Measurements from ENCODE around the gene GNAZ. TPM values are rescaled to one million over a fixed set of nuclear protein-coding genes. Genes with fewer than 3 reads are reported as not detected.

Gene GNAZ
- total RNA-seq, 2 experiments from 2014 or later = 0.12 TPM; not detected in 1

DNA sequence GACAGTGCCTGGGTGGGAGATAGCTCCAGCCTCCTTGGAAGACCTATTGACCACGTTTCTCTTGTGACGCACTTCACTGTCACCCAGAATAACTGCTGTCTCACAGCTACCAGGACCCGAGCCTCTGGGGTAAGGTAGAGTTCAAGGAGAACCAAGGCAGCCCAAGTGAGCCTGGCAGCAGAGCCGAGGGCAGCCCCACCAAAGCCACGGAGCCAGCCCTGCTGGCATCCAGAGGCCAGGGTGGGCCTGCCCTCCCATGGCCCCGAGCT is 38.7 kb downstream of the GNAZ start:
- CTCF ChIA-PET = interaction anchor here (1.7 to 1.9 kb wide), 2 partner anchors 10 to 19 kb away, joined by 5 read pairs; no protein-coding TSS in a partner anchor

DNA sequence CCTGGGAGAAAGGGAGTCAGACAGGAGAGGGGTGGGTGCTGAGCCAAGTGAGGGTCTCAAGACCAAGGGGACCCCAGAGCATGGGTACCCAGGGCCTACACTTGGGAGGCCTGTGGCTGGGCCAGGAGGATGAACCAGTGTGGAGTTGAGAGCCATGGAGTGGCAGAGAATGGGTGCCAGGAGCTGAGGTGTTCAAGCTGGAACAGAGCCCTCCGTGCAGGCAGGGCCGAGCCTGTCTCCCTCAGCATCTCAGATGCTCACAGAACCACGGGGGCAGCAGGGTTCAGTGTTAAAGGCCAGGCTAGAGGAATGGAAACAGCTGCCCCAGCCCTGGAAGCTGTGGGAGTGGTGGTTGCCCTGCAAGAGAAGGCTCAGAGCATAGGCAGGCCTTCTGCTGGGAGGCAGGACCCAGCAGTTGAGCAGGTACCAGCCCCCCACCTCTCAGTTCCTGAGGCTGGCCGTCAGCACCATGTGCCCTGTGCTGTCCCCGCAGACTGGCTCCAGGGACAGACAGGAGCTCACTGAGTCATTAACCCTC is 39.2 kb downstream of the GNAZ start:
- CTCF ChIA-PET = interaction anchor here (1.7 to 1.9 kb wide), 2 partner anchors 10 to 19 kb away, joined by 5 read pairs; no protein-coding TSS in a partner anchor
- Mint-ChIP-seq H3K27me3 (no peaks in the 10 kb centered on the region), H3K4me1 (no peaks in the 10 kb centered on the region), H3K36me3 (no peaks in the 10 kb centered on the region), H3K27ac (no peak overlapping the region), H3K4me3 (no peak overlapping the region), H3K9me3 (ENCODE audit: low read depth) (no peaks in the 10 kb centered on the region)
- no peak for ATAC-seq
- DNase-seq = no peak

More for the DNA sequence above, 38.7 kb downstream of the GNAZ start:
- no peaks in the 10 kb centered on the region for H3K36me3 Mint-ChIP-seq
- ATAC-seq (no peak), DNase-seq (no peak)
- H3K27ac Mint-ChIP-seq = no peak overlapping the region
- H3K9me3 Mint-ChIP-seq (ENCODE audit: low read depth) = no peaks in the 10 kb centered on the region
- no peaks in the 10 kb centered on the region for H3K27me3 Mint-ChIP-seq
- H3K4me1 Mint-ChIP-seq = no peaks in the 10 kb centered on the region
- H3K4me3 Mint-ChIP-seq = no peak overlapping the region

DNA sequence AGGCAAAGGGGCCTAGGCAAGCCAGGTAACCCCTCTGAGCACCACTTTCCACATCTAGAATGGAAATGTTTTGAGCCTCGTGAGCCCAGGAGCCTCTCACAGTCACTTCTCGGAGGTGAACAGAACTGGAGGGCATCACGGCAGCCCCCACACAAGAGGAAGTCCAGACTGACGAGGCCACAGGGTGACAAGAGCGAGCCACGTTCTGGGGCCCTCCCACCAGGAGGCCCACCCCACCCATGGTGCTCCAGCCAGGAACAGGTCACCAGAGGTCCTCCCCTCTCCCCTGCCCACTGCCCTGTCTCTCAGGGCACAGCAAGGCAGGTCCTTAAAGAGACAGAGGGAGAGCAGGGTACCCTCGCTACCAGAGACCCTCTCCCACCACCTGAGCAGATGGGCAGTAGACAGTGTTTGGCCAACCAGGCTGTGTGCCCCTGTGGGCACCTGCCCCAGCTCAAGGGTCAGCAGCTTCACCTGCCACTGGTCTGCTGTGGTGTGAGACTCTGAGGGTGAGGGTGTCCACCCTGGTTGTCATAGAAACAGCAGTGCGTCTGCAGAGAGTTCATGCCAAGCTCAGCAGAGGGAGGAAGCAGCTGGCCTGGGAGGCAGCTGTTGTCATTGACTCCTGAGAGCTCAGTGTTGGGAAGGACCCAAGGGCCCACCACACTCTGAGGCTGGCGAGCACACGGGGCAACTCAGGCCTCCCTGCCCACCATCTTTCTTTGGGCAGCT is 40.0 kb downstream of the GNAZ start:
- Mint-ChIP-seq H3K27ac (no peak overlapping the region), H3K27me3 (no peaks in the 10 kb centered on the region), H3K4me1 (no peaks in the 10 kb centered on the region), H3K36me3 (no peaks in the 10 kb centered on the region), H3K9me3 (ENCODE audit: low read depth) (no peaks in the 10 kb centered on the region), H3K4me3 (no peak overlapping the region)
- no peak for ATAC-seq
- DNase-seq = no peak
- CTCF ChIA-PET = no interaction called here

DNA sequence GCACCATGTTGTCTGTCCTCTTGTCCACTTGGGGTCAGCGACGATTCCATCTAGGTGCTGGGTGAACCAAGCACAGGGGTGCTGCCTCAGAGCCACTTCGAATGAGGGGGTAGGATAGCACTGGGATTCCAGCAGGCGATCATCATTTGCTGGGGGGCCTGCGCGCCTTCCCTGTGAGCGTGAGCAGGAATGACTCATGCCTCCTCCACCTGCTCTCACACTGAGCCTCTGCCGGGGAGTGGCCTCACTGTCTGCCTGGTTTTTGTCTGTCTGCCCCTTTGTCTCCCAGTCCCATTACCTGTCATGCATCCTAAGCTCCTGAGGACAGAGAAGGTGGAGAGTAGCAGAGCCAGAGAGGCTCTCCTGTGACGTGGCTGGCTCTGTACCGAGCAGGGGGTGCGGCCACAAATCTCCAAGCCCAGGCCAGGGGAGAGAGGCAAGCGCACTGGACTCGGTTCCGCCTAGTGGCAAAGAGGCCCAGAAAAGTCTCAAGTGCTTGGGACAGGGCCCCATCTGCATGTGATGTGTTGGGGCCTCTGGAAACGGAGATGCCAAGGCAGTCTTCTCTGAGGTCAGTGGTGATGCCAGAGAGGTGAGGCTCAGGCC is 40.7 kb downstream of the GNAZ start:
- no peak for ATAC-seq
- Mint-ChIP-seq H3K27me3 (no peaks in the 10 kb centered on the region), H3K4me3 (no peak overlapping the region), H3K4me1 (no peaks in the 10 kb centered on the region), H3K27ac (no peak overlapping the region), H3K36me3 (no peaks in the 10 kb centered on the region), H3K9me3 (ENCODE audit: low read depth) (no peaks in the 10 kb centered on the region)
- CTCF ChIA-PET = no interaction called here
- DNase-seq = no peak

DNA sequence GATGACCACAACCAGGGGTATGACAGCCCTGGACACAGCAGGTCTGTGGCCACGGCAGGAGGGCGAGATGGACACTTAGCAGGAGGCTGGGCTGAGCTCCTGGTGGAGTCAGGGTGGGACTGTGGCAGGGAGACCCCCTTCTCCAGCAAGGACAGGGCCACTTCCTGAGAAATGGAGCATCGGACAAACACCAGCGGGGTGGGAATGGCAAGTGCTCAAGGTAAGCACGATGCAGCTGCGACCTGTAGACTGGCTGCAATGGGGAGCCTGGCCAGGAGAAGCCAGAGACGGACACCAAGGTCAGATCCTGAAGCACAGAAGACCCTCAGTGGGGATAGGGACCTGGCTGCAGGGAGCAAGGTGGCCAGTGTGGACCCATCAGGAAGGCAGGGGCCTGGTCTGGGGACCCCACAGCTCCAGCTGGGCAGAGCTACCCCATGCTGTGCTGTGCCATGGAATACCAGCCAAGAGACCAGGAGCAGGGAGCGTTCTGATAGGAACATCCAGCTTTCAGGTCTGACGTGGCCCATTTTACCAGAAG is 42.2 kb downstream of the GNAZ start:
- Mint-ChIP-seq H3K4me1 (no peaks in the 10 kb centered on the region), H3K9me3 (ENCODE audit: low read depth) (no peaks in the 10 kb centered on the region), H3K27me3 (no peaks in the 10 kb centered on the region), H3K27ac (no peak overlapping the region), H3K4me3 (no peak overlapping the region), H3K36me3 (no peaks in the 10 kb centered on the region)
- DNase-seq (no peak), ATAC-seq (no peak)
- CTCF ChIA-PET = interaction anchor here (2.4 kb wide), 1 partner anchor 15 kb away, joined by 8 read pairs; no protein-coding TSS in a partner anchor

DNA sequence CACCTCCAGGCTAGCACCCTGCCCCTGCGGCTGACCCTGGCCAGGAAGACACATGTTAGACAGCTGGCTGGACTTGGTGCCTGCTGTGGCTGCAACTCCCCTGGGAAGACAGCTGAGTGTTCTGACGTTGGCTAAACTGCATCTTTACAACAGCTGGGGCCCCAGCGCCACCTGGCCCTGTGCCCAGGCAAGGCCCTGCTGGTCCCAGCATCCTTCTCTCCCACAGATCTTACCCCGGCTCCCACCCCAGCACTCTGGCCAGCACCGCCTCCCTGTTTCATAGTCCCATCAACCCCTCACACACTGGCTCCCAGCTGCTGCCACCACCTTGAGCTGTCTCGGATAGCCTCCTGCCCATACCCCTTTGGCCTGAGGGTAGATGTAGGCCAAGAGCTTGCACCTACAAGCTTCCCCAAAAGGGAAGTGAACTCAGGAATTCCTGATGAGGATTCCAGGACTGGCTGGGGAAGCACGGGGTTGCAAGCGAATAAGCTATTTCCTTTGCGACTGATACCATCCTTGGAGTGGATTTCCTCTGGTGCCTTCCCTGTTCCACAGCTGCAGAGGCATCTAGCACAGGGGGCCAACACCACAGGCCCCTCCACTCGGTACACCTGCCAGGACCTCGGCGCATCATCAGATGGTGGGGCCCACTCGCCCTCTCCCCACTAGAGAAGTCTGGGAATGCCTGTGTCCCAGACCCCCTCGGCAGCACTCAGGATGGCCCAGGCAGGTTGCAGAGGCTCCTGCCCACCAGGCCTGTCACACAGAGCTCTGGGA is 42.9 kb downstream of the GNAZ start:
- Mint-ChIP-seq H3K27me3 (no peaks in the 10 kb centered on the region), H3K4me1 (no peaks in the 10 kb centered on the region), H3K9me3 (ENCODE audit: low read depth) (no peaks in the 10 kb centered on the region), H3K4me3 (no peak overlapping the region), H3K36me3 (no peaks in the 10 kb centered on the region), H3K27ac (no peak overlapping the region)
- DNase-seq = no peak
- ATAC-seq = no peak
- CTCF ChIA-PET = interaction anchor here (2.4 kb wide), 1 partner anchor 14 kb away, joined by 8 read pairs; no protein-coding TSS in a partner anchor

DNA sequence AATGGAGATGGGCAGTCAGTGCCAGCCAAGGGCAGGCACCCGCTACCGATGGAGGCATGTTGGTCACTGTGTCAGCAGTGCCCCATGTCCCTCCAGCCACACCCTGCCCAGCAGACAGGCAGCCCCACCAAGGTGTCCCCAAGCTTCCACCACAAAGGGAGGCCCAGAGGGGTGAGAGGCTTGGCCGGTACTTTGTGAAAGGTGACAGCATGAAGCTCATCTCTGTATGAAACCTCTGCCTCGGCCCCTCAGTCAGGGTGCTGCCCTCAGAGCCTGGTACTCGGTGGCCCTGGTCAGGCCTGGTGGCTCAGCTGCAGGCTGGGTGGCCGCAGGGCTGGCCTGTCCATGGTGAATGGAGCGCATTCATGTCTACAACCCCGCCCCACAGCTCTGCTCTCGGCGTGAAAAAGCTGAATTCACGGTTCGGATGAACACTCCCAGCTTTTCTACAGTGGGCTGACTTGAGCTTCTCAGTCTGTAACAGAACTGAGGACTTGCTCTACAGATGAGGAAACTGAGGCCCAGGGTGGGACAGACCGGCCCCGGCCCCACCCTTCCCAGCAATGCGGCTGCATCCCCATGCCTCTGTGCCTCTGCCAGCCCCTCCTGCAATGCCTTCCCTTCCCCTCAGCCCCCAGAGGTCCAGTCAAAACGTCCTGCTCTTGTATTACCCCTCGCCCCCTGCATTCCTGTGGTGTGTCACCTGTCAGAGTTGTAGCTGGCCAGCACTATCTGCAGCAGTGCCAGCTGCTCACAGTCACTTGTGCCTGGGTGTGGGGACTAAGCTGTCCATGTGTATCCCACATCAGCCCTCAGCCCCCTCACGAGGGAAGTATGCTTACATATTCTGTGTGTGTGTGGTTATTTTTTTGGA is 43.8 kb downstream of the GNAZ start:
- Mint-ChIP-seq H3K36me3 (no peaks in the 10 kb centered on the region), H3K9me3 (ENCODE audit: low read depth) (no peaks in the 10 kb centered on the region), H3K4me3 (no peak overlapping the region), H3K4me1 (no peaks in the 10 kb centered on the region), H3K27ac (no peak overlapping the region), H3K27me3 (no peaks in the 10 kb centered on the region)
- CTCF ChIA-PET = interaction anchor here (2.4 kb wide), 1 partner anchor 13 kb away, joined by 8 read pairs; no protein-coding TSS in a partner anchor
- ATAC-seq (no peak), DNase-seq (no peak)

DNA sequence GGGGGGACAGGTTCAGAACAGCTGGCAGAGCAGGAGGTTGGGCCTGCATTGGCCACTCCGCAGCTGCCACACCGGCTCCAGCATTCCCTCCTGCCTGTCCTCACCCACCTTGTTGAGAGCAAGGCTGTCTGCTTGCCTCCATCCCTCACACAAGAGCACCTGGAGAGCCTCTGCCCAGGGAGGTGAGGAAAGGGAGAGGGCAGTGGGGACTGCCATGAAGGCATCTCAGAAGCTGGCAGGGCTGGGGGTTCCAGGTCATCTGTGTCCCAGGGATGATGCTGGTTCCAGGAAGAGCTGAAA is 44.4 kb downstream of the GNAZ start:
- ATAC-seq = no peak
- CTCF ChIA-PET = interaction anchor here (2.4 kb wide), 1 partner anchor 13 kb away, joined by 8 read pairs; no protein-coding TSS in a partner anchor
- H3K4me1 Mint-ChIP-seq = peaks cover 6% of the 10 kb centered on the region
- DNase-seq = no peak
- no peaks in the 10 kb centered on the region for H3K36me3 Mint-ChIP-seq
- no peaks in the 10 kb centered on the region for H3K27me3 Mint-ChIP-seq
- no peak overlapping the region for H3K4me3 Mint-ChIP-seq
- no peaks in the 10 kb centered on the region for H3K9me3 Mint-ChIP-seq (ENCODE audit: low read depth)
- no peak overlapping the region for H3K27ac Mint-ChIP-seq

DNA sequence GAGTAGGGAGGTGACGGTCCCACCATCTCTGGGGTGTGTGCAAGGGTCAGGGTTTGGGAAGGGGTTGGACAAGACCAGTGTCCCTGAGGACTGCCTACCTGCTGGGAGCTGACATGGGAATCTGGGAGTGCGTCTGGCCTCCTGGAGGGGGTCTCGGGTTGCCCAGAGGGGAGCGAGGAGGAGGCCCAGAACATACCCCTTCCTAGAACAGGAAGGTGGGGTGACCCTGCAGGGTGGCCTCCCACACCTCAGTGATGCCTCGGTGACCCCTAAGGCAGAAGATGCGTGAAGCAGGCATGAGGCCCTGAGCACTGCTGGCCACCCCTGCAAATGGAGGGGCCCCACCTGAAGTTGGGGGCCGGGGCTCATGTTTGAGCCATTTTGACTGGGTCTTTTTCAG is 45.0 kb downstream of the GNAZ start:
- no peak overlapping the region for H3K4me3 Mint-ChIP-seq
- no peak for ATAC-seq
- CTCF ChIA-PET = no interaction called here
- H3K27me3 Mint-ChIP-seq = no peaks in the 10 kb centered on the region
- no peak for DNase-seq
- no peak overlapping the region for H3K27ac Mint-ChIP-seq
- H3K9me3 Mint-ChIP-seq (ENCODE audit: low read depth) = no peaks in the 10 kb centered on the region
- H3K36me3 Mint-ChIP-seq = no peaks in the 10 kb centered on the region
- H3K4me1 Mint-ChIP-seq = peaks cover 9% of the 10 kb centered on the region

DNA sequence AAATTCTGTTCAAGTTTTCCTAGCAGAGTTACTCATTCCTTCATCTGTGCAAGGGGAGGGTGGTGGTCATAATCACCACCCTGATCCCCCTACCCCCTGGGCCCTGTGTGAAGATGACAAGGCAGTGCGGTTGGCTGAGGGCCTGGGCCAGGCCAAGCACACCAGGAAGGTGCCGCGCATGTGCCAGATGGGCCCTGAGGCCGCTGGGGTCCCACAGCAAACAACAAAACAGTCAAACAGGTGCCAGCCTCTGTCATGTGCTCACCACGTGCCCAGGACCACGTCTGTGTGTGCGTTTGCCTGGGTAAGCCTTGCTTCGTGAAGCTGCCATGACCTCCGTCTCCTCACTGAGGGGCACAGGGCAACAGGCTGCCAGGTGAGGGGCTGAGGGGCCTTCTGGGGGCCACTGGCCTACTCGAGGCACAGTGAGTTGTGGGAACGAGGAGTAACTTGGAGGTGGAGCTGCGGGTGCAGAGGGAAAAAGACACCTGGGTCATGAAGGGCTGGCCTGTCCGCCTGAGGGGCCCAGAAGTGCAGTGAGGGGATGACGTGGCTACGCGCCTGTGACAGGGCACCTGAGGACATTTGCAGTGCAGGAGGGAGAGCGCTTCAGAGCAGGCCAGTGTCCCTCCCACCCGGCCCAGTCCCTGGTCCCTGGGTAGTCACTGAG is 45.6 kb downstream of the GNAZ start:
- H3K4me1 Mint-ChIP-seq = peaks cover 9% of the 10 kb centered on the region
- H3K4me3 Mint-ChIP-seq = no peak overlapping the region
- H3K36me3 Mint-ChIP-seq = no peaks in the 10 kb centered on the region

DNA sequence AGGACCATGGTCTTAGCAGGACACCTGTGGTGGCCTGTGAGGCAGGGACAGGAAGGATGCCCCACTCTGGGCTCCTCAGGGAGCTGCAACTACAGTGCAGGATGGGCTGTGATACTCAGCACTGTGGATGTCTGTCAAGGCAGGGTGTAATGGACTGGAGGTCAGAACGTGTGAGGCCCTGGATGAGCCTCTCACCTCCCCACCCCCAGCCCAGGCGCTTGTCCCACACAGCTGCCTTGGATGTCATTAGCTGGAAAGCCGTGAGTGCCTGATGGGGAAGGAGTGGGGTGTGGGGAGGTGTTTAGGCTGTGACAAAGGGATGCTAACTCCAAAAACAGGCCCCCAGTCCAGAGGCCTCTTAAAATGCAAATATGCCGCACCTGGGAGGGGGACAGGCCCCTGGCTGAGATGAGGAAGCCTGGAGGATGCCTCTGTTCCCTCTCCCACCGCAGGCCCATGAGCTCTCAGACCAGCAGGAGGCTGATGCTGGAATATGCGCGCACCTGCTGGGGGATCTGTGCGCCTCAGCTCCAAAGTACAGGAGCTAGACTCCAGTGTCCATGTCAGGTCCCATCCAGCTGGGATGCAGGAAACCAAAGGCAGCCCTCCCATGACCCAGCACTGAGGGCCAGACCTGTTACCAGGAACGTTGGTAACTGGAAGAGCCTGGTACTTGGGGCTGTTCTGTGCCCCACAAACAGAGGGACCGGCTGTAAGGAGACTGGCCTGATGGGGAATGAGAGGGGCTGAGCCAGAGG is 46.4 kb downstream of the GNAZ start:
- no peak for DNase-seq
- Mint-ChIP-seq H3K36me3 (no peaks in the 10 kb centered on the region), H3K4me3 (no peak overlapping the region), H3K27me3 (no peaks in the 10 kb centered on the region), H3K4me1 (peaks cover 9% of the 10 kb centered on the region), H3K27ac (no peak overlapping the region), H3K9me3 (ENCODE audit: low read depth) (no peaks in the 10 kb centered on the region)
- CTCF ChIA-PET = interaction anchor here (1.0 kb wide), 1 partner anchor 11 kb away, joined by 3 read pairs; no protein-coding TSS in a partner anchor
- no peak for ATAC-seq

More for the DNA sequence above, 45.6 kb downstream of the GNAZ start:
- DNase-seq = no peak
- Mint-ChIP-seq H3K27ac (no peak overlapping the region), H3K9me3 (ENCODE audit: low read depth) (no peaks in the 10 kb centered on the region), H3K27me3 (no peaks in the 10 kb centered on the region)
- ATAC-seq = no peak
- CTCF ChIA-PET = interaction anchor here (1.0 kb wide), 1 partner anchor 12 kb away, joined by 3 read pairs; no protein-coding TSS in a partner anchor

DNA sequence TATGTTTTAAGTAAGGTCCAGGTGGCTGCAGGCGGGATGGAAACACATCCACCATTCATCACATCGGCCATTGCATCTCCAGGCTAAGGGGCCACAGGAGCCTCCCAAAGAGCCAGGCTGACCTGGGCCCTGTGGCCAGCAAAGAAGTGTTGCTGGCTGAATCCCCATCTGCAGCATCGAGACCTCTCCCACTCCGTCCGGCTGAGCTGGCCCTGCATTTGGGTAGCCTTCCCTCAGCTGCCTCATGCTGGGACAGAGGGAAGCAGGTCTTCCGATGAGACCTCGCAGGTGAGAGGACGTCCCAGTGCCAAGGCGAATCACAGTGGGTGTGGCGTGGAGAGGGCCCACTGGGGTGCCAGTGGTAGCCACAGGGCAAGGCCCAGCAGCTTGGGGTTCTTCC is 47.0 kb downstream of the GNAZ start:
- CTCF ChIA-PET = no interaction called here
- DNase-seq (no peak), ATAC-seq (no peak)
- Mint-ChIP-seq H3K4me1 (peaks cover 9% of the 10 kb centered on the region), H3K9me3 (ENCODE audit: low read depth) (no peaks in the 10 kb centered on the region), H3K36me3 (no peaks in the 10 kb centered on the region), H3K27me3 (no peaks in the 10 kb centered on the region), H3K4me3 (no peak overlapping the region), H3K27ac (no peak overlapping the region)

Measured in activated CD8-positive, alpha-beta memory T cell treated with anti-CD3 and anti-CD28 coated beads, Interleukin-2, amount 10 ng/mL, durations not matched to agents 7 days and 5 days (primary cell).